Measurements from ENCODE around the gene EPHX1. TPM values are rescaled to one million over a fixed set of nuclear protein-coding genes. Genes with fewer than 3 reads are reported as not detected.

The EPHX1 gene
- total RNA-seq, 1 donor from 2014 or later, result 1.2 TPM

DNA sequence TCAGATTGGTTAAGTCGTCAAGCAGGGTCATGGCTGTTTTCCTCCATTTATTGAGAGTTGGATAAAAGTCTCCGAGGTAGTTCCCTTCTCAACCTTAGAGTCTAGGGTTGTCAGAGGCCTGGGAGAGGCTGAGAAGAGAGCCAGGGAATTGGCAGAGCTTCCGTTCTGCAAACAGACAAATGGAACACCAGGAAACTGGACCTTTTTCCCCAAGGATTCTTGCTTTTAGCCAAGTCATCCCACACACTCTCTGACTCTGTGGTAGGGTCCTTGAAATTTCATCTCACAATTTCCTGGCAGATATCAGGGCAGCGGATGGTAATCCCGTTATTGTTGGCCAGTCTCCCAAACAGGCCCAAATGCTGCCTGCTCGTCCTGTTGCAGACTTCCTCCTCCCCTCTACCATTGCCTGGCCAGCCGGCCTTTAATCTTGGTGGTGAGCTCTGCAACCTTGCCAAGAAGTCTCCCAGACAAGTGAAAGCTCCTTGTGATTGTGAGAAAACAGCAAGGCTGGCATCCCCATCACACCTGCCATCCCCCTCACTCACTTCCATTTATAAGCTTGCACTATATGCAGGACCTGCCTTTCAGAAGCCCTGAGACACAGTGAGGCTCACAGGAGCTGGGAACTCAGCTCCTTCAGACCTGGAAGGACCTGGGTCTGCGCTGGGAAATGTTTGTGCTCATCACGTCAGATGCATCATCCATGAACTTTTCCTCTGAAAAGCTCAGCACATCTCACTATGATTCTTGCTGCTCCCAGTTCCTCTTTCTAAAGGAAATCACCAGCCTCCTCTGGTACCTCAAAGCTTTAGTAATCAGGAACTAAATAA, 46.0 kb upstream of the EPHX1 start:
- TF ChIP-seq, protein P1, sequence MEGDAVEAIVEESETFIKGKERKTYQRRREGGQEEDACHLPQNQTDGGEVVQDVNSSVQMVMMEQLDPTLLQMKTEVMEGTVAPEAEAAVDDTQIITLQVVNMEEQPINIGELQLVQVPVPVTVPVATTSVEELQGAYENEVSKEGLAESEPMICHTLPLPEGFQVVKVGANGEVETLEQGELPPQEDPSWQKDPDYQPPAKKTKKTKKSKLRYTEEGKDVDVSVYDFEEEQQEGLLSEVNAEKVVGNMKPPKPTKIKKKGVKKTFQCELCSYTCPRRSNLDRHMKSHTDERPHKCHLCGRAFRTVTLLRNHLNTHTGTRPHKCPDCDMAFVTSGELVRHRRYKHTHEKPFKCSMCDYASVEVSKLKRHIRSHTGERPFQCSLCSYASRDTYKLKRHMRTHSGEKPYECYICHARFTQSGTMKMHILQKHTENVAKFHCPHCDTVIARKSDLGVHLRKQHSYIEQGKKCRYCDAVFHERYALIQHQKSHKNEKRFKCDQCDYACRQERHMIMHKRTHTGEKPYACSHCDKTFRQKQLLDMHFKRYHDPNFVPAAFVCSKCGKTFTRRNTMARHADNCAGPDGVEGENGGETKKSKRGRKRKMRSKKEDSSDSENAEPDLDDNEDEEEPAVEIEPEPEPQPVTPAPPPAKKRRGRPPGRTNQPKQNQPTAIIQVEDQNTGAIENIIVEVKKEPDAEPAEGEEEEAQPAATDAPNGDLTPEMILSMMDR (IDR thresholded peaks at IDR 0.05), result no peak
- no peak overlapping the region for H3K4me3 Mint-ChIP-seq
- H3K4me1 Mint-ChIP-seq, result peaks cover 6% of the 10 kb centered on the region
- H3K27me3 Mint-ChIP-seq, result peaks cover 2% of the 10 kb centered on the region
- no peaks in the 10 kb centered on the region for H3K36me3 Mint-ChIP-seq (ENCODE audit: low read depth)
- DNase-seq (no peak), ATAC-seq (ENCODE audit: low read depth) (no peak)
- intact Hi-C loops (cut with micrococcal nuclease), result no loop called here
- no peaks in the 10 kb centered on the region for H3K9me3 Mint-ChIP-seq
- no peak overlapping the region for H3K27ac Mint-ChIP-seq
- ChIA-PET CTCF (interaction anchor here (0.9 kb wide), 1 partner anchor 283 kb away, joined by 3 read pairs; no protein-coding TSS in a partner anchor), POLR2A (interaction anchor here (2.0 kb wide), 1 partner anchor 14 kb away, joined by 11 read pairs; the partner anchor contains the start of gene SRP9)

- Mint-ChIP-seq H3K9me3 (no peaks in the 10 kb centered on the region), H3K36me3 (ENCODE audit: low read depth) (no peaks in the 10 kb centered on the region), H3K27ac (no peak overlapping the region), H3K4me3 (no peak overlapping the region), H3K4me1 (peaks cover 6% of the 10 kb centered on the region), H3K27me3 (peaks cover 2% of the 10 kb centered on the region)
- POLR2A ChIA-PET, result interaction anchor here (1.3 kb wide), 1 partner anchor 11 kb away, joined by 4 read pairs; no protein-coding TSS in a partner anchor
- TF ChIP-seq, protein P1 (IDR thresholded peaks at IDR 0.05), result no peak
- intact Hi-C loops (cut with micrococcal nuclease), result no loop called here
- DNase-seq (no peak), ATAC-seq (ENCODE audit: low read depth) (no peak)
- CTCF ChIA-PET, result no interaction called here
Measured at GRCh38 chr1:225765982-225766674, 43.8 kb upstream of the EPHX1 start.

DNA sequence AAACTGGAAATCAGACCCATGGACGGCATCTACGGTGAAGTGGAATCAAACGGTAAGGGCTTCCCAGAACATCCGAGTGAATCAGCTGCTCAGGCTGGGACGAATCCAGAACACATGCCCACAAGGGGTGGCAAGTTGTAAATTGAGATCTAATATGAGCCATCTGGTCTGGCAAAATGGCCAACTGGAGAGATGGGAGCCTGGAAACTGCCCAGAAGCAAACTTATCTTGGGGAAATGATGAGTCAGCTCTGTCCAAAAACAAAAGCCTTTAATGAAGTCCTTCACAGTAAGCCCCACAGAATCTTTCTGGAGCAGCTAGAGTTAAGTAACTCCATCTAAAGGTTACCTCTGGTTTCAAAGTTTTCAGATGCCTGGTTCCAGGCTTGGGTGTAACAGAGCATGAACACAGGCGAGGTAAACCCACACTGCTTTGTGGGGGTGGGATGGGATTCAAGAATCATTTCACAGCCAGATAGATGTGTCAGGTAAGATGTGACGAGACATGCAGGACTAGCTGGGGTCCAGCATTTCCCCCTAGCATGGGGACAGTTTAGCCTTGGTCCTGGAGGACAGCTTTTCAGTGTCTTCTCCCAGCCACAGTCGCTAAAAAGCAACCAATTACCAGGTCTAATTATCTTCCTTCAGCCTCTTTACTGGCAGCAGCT, 42.8 kb upstream of the EPHX1 start:
- H3K9me3 Mint-ChIP-seq, result no peaks in the 10 kb centered on the region
- intact Hi-C loops (cut with micrococcal nuclease), result no loop called here
- peaks cover 2% of the 10 kb centered on the region for H3K27me3 Mint-ChIP-seq
- DNase-seq (no peak), ATAC-seq (ENCODE audit: low read depth) (no peak)
- ChIA-PET CTCF (interaction anchor here (1.1 kb wide), 1 partner anchor 10 kb away, joined by 4 read pairs; the partner anchor contains the start of gene SRP9), POLR2A (interaction anchor here (1.2 kb wide), 1 partner anchor 338 kb away, joined by 3 read pairs; no protein-coding TSS in a partner anchor)
- no peak overlapping the region for H3K27ac Mint-ChIP-seq
- no peak overlapping the region for H3K4me3 Mint-ChIP-seq
- TF ChIP-seq, protein P1 (IDR thresholded peaks at IDR 0.05), result no peak
- peaks cover 8% of the 10 kb centered on the region for H3K4me1 Mint-ChIP-seq
- H3K36me3 Mint-ChIP-seq (ENCODE audit: low read depth), result no peaks in the 10 kb centered on the region

DNA sequence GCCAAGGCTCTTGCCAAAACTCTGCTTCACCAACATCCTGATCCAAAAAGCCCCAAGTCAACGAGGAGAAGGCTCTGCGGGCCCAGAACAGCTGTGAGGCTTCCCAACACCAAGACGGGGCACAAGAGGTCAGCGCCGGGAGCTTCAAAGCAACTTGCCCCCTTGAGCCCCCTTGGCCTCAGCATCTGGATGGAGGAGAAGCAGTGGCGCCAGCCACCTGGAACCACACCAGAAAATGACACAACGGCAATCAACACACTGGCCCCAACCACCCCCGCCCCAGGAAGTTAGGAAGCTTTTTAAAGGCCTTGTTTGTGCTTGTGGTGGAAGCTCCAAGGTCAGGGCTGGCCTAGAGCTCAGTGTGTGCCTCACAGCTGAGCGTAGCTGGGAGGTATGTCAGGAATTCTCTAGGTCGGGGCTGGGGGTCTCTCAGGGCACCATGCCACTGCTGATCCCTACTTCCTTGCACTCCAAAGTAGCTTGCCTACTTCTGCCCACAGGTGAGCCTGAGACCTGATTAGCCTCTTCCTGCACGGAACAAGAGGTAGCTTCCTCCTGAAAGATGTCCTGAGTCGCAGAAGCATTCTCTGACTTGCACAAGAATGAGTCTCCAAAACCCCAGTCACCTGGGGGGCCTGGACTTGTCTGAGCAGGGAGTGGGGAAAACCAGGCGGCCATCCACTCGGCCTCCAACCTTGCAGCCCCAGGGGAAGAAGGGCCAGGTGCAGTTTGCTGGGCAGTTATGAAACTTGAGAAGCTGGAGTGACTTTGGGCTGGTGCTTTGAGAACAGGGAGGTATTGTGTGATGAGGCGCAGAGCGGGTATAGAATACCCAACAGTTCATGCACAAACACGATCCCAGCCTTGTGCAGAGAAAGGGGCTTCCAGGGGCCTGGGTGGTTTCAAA, 42.0 kb upstream of the EPHX1 start:
- ATAC-seq (ENCODE audit: low read depth) (no peak), DNase-seq (no peak)
- ChIA-PET POLR2A (interaction anchor here (1.2 kb wide), 2 partner anchors 9 to 339 kb away, joined by 3 to 5 read pairs; partner anchors contain the start of gene SRP9), CTCF (interaction anchor here (1.1 to 1.2 kb wide), 2 partner anchors 10 kb away, joined by 3 to 4 read pairs; partner anchors contain the start of gene SRP9)
- Mint-ChIP-seq H3K27me3 (peaks cover 2% of the 10 kb centered on the region), H3K27ac (no peak overlapping the region), H3K4me3 (no peak overlapping the region), H3K9me3 (no peaks in the 10 kb centered on the region), H3K36me3 (ENCODE audit: low read depth) (no peaks in the 10 kb centered on the region), H3K4me1 (peaks cover 10% of the 10 kb centered on the region)
- intact Hi-C loops (cut with micrococcal nuclease), result no loop called here
- TF ChIP-seq, protein P1 (IDR thresholded peaks at IDR 0.05), result no peak

All from activated B cell treated with CpG ODN at 0.5 μM for 24 hours (primary cell).